ENCODE measurements around the gene MEFV.

The MEFV gene

GRCh38 chr16:3266873-3267537 is 10.6 kb upstream of the MEFV start:
- DNase-seq = peak; percentile 9

GRCh38 chr16:3264137-3265036 is 8.0 kb upstream of the MEFV start:
- peak; percentile 96 for DNase-seq

- DNase-seq = no peak
These were observed 6.1 kb upstream of the MEFV start for GRCh38 chr16:3262517-3262916.

GRCh38 chr16:3259836-3260235 is 3.4 kb upstream of the MEFV start:
- DNase-seq = no peak

GRCh38 chr16:3256866-3257465 is 533 bp upstream of the MEFV start:
- no peak for DNase-seq

GRCh38 chr16:3254309-3254708 is 2.1 kb downstream of the MEFV start:
- DNase-seq = no peak

GRCh38 chr16:3252967-3253366 is 3.5 kb downstream of the MEFV start:
- no peak for DNase-seq

GRCh38 chr16:3249451-3249850 is 7.0 kb downstream of the MEFV start:
- no peak for DNase-seq

- DNase-seq = no peak
These were observed 7.4 kb downstream of the MEFV start for GRCh38 chr16:3249020-3249419.

- no peak for DNase-seq
These were observed 7.8 kb downstream of the MEFV start for GRCh38 chr16:3248596-3248995.

- no peak for DNase-seq
These were observed 9.6 kb downstream of the MEFV start for GRCh38 chr16:3246876-3247275.

- DNase-seq = no peak
These were observed 10.4 kb downstream of the MEFV start for GRCh38 chr16:3246002-3246401.

GRCh38 chr16:3243882-3244281 is 12.6 kb downstream of the MEFV start:
- no peak for DNase-seq

- no peak for DNase-seq
These were observed 13.7 kb downstream of the MEFV start for GRCh38 chr16:3242709-3243108.

- DNase-seq = no peak
These were observed 14.7 kb downstream of the MEFV start for GRCh38 chr16:3241761-3242160.

GRCh38 chr16:3235856-3236669 is 20.4 kb downstream of the MEFV start:
- DNase-seq = no peak

GRCh38 chr16:3234857-3235561 is 21.4 kb downstream of the MEFV start, which contains the start of gene ZNF200:
Gene ZNF200, minus strand, starts transcription at chr16:3235158. Its CDS starts 1,403 bp downstream, at chr16:3233755.
- DNase-seq = peak; percentile 93

- DNase-seq = no peak
These were observed 21.9 kb downstream of the MEFV start for GRCh38 chr16:3234543-3234856.

GRCh38 chr16:3223913-3224515 is 32.4 kb downstream of the MEFV start:
- DNase-seq = no peak

GRCh38 chr16:3220839-3221238 is 35.6 kb downstream of the MEFV start:
- no peak for DNase-seq

- no peak for DNase-seq
These were observed 40.2 kb downstream of the MEFV start for GRCh38 chr16:3216263-3216640.
